T-helper 2 cell treated with Interferon-gamma antibody and Interleukin-4, amounts not matched to agents 5 μg/mL and 100 μg/mL, for 36 hours (primary cell): Measurements from ENCODE around the gene NOPCHAP1.
A peak's percentile ranks its signal among the peaks of the same experiment; 100 is the strongest.
"Not testable (repeated sequence)": the region's sequence is repeated elsewhere in the genome, so short reads cannot be mapped to it uniquely, and the experiment has no call there.

Source experiments
- DNase-seq: peaks from one replicate; pipeline ENCODE4 v3.0.0; 2021; ENCODE audit warnings: low spot score
- H3K27ac Mint-ChIP-seq: one replicate; pipeline ENCODE4 v1.8.0; 2021; ENCODE audit warnings: mild to moderate bottlenecking, mixed read lengths
- H3K27me3 Mint-ChIP-seq: one replicate; pipeline ENCODE4 v1.8.0; 2021; ENCODE audit warnings: low read depth, mixed read lengths
- H3K36me3 Mint-ChIP-seq: one replicate; pipeline ENCODE4 v1.8.0; 2021; ENCODE audit warnings: low read depth, mixed read lengths
- H3K4me1 Mint-ChIP-seq: one replicate; pipeline ENCODE4 v1.8.0; 2021; ENCODE audit warnings: low read depth, mixed read lengths
- H3K4me3 Mint-ChIP-seq: one replicate; pipeline ENCODE4 v1.8.0; 2022; ENCODE audit warnings: mild to moderate bottlenecking, moderate library complexity, mixed read lengths
- H3K9me3 Mint-ChIP-seq: one replicate; pipeline ENCODE4 v1.8.0; 2021; ENCODE audit warnings: mixed read lengths

Gene NOPCHAP1

GRCh38 chr12:104986022-104986941, at the start of gene NOPCHAP1:
Gene NOPCHAP1, plus strand, starts transcription at chr12:104986316. Its CDS starts 37 bp downstream, at chr12:104986353.
- peaks cover 33% of the 10 kb centered on the region for H3K36me3 Mint-ChIP-seq
- H3K9me3 Mint-ChIP-seq = peaks cover 8% of the 10 kb centered on the region
- H3K27me3 Mint-ChIP-seq = peaks cover 11% of the 10 kb centered on the region
- H3K27ac Mint-ChIP-seq = peak within 1 kb of the TSS; percentile 43
- H3K4me3 Mint-ChIP-seq = peak within 1 kb of the TSS; percentile 88
- peak; percentile 82 for DNase-seq
- peaks cover 27% of the 10 kb centered on the region for H3K4me1 Mint-ChIP-seq

- no peak overlapping the region for H3K4me3 Mint-ChIP-seq
- no peaks in the 10 kb centered on the region for H3K36me3 Mint-ChIP-seq
- DNase-seq = no peak
- no peak overlapping the region for H3K27ac Mint-ChIP-seq
- peaks cover 4% of the 10 kb centered on the region for H3K4me1 Mint-ChIP-seq
- H3K27me3 Mint-ChIP-seq = peaks cover 8% of the 10 kb centered on the region
- peaks cover 4% of the 10 kb centered on the region for H3K9me3 Mint-ChIP-seq
Observed at GRCh38 chr12:104938371-104938770, 47.7 kb upstream of the NOPCHAP1 start.

GRCh38 chr12:104939089-104939488, 47.0 kb upstream of the NOPCHAP1 start:
- Mint-ChIP-seq H3K36me3 (no peaks in the 10 kb centered on the region), H3K9me3 (peaks cover 11% of the 10 kb centered on the region), H3K27ac (no peak overlapping the region), H3K4me3 (no peak overlapping the region), H3K4me1 (peaks cover 4% of the 10 kb centered on the region), H3K27me3 (peaks cover 8% of the 10 kb centered on the region)
- no peak for DNase-seq

GRCh38 chr12:104941454-104941853, 44.7 kb upstream of the NOPCHAP1 start:
- Mint-ChIP-seq H3K9me3 (peaks cover 16% of the 10 kb centered on the region), H3K36me3 (no peaks in the 10 kb centered on the region)

GRCh38 chr12:104942075-104942474, 44.0 kb upstream of the NOPCHAP1 start:
- Mint-ChIP-seq H3K27ac (no peak overlapping the region), H3K27me3 (peaks cover 12% of the 10 kb centered on the region), H3K36me3 (no peaks in the 10 kb centered on the region), H3K4me1 (peaks cover 4% of the 10 kb centered on the region), H3K9me3 (peaks cover 16% of the 10 kb centered on the region), H3K4me3 (no peak overlapping the region)
- DNase-seq = no peak

More at GRCh38 chr12:104941454-104941853, 44.7 kb upstream of the NOPCHAP1 start:
- no peak for DNase-seq
- Mint-ChIP-seq H3K27ac (no peak overlapping the region), H3K4me3 (no peak overlapping the region), H3K27me3 (peaks cover 9% of the 10 kb centered on the region), H3K4me1 (peaks cover 4% of the 10 kb centered on the region)

GRCh38 chr12:104943401-104943800, 42.7 kb upstream of the NOPCHAP1 start:
- peaks cover 16% of the 10 kb centered on the region for H3K9me3 Mint-ChIP-seq
- not testable (repeated sequence) for H3K4me1 Mint-ChIP-seq, H3K4me3 Mint-ChIP-seq

GRCh38 chr12:104944252-104944651, 41.9 kb upstream of the NOPCHAP1 start:
- Mint-ChIP-seq H3K27me3 (peaks cover 8% of the 10 kb centered on the region), H3K9me3 (peaks cover 16% of the 10 kb centered on the region), H3K4me1 (no peaks in the 10 kb centered on the region), H3K27ac (no peak overlapping the region), H3K4me3 (no peak overlapping the region), H3K36me3 (no peaks in the 10 kb centered on the region)
- DNase-seq = no peak

More at GRCh38 chr12:104943401-104943800, 42.7 kb upstream of the NOPCHAP1 start:
- not testable (repeated sequence) for DNase-seq, H3K27ac Mint-ChIP-seq, H3K27me3 Mint-ChIP-seq, H3K36me3 Mint-ChIP-seq

GRCh38 chr12:104948716-104949115, 37.4 kb upstream of the NOPCHAP1 start:
- H3K36me3 Mint-ChIP-seq, H3K9me3 Mint-ChIP-seq, H3K4me3 Mint-ChIP-seq, H3K27ac Mint-ChIP-seq, H3K4me1 Mint-ChIP-seq, DNase-seq: not testable (repeated sequence)
- peaks cover 26% of the 10 kb centered on the region for H3K27me3 Mint-ChIP-seq

DNA sequence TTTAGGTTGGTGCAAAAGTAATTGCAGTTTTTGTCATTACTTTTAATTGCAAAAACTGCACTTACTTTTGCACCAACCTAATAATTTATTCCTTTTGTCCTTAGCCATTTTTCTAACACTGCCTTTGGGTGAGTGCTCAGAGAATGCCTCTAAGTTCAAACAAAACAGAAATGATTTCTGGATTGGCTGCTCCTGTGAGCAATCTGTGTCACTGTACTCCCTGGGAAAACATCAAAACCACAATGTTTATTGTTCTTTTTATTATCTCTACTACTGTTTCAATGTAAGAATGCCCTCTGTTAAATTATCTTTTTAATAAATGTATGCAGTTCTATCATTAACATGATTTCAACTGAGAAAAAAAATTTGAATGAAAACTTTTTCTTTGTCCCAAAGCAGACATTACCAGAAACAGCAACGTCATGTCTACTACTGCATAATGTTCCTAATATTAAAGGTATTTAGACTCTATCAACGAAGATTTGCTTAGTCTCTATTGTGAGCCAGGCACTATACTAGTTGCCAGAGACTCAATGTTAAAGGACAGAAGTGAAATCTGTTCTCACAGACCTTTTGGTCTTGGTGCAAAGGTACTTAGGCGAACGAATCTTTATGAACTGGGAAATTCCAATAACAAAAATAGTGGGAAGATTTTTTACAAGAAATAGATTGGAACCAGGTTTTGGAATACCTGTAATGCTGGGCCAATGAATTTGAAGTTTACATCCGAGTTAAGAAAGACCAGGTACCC, 34.2 kb upstream of the NOPCHAP1 start:
- no peak overlapping the region for H3K4me3 Mint-ChIP-seq
- H3K27ac Mint-ChIP-seq = no peak overlapping the region
- no peak for DNase-seq
- peaks cover 44% of the 10 kb centered on the region for H3K27me3 Mint-ChIP-seq
- H3K9me3 Mint-ChIP-seq = no peaks in the 10 kb centered on the region
- H3K36me3 Mint-ChIP-seq = no peaks in the 10 kb centered on the region
- H3K4me1 Mint-ChIP-seq = peaks cover 2% of the 10 kb centered on the region

DNA sequence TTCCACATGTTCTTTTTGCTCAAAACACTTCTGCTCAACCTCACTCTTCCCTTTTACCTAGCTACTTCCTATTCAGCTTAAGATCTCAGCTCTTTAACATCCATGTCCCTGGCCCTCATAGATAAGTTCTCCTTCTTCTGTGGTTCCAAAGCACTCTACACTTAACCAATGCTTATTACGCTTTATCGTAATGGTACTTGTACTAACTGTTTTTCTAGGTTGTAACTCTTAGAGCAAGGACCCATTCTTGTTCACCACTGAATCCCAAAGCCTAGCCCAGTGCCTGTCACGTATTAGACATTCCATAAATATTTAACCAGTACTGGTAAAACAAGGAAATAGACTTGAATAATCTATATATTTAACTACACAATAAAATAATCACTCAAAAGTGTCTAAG, 33.3 kb upstream of the NOPCHAP1 start:
- Mint-ChIP-seq H3K36me3 (no peaks in the 10 kb centered on the region), H3K27me3 (peaks cover 51% of the 10 kb centered on the region), H3K9me3 (no peaks in the 10 kb centered on the region), H3K27ac (no peak overlapping the region), H3K4me3 (no peak overlapping the region), H3K4me1 (peaks cover 7% of the 10 kb centered on the region)
- DNase-seq = no peak

GRCh38 chr12:104953323-104953722, 32.8 kb upstream of the NOPCHAP1 start:
- Mint-ChIP-seq H3K27me3 (peaks cover 51% of the 10 kb centered on the region), H3K4me1 (peaks cover 7% of the 10 kb centered on the region), H3K27ac (no peak overlapping the region), H3K4me3 (no peak overlapping the region), H3K9me3 (no peaks in the 10 kb centered on the region), H3K36me3 (no peaks in the 10 kb centered on the region)
- no peak for DNase-seq

DNA sequence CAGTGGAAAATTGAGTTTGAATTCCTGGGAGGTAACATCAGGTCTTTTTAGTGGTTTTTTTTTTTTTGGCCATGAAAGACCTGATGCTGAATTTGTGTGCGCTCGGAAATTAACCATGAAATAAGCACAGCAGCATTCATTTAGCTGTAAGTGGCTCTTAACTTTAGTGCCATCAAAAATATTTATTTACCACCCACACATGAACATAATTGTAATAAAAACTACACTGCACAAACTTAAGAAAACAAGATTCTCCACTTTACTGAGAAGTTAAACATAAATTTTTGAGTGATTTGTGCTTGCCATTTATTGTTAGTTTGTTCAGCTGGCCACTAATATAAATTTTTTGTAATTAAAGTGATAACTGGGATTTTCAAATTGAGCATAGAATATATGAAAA, 30.4 kb upstream of the NOPCHAP1 start:
- Mint-ChIP-seq H3K27ac (no peak overlapping the region), H3K36me3 (no peaks in the 10 kb centered on the region), H3K4me3 (no peak overlapping the region)

GRCh38 chr12:104956870-104957718, 29.0 kb upstream of the NOPCHAP1 start:
- Mint-ChIP-seq H3K36me3 (no peaks in the 10 kb centered on the region), H3K4me1 (peaks cover 24% of the 10 kb centered on the region), H3K27ac (peak overlapping the region; percentile 46), H3K9me3 (no peaks in the 10 kb centered on the region), H3K4me3 (peak overlapping the region; percentile 80), H3K27me3 (peaks cover 58% of the 10 kb centered on the region)
- DNase-seq = no peak

More for the DNA sequence above, 30.4 kb upstream of the NOPCHAP1 start:
- no peak for DNase-seq
- peaks cover 24% of the 10 kb centered on the region for H3K4me1 Mint-ChIP-seq
- peaks cover 53% of the 10 kb centered on the region for H3K27me3 Mint-ChIP-seq
- H3K9me3 Mint-ChIP-seq = no peaks in the 10 kb centered on the region
